A172 (cell line): ENCODE measurements around the gene NDUFA13. TPM values are rescaled to one million over a fixed set of nuclear protein-coding genes. Genes with fewer than 3 reads are reported as not detected.
"Not testable (repeated sequence)": the region's sequence is repeated elsewhere in the genome, so short reads cannot be mapped to it uniquely, and the experiment has no call there.

Experiments used
- DNase-seq: peaks from one replicate; pipeline ENCODE4 v3.0.0-alpha.2; 2015; ENCODE audit warnings: low spot score
- total RNA-seq: library from RNA; depleted of rRNA; stranded (reverse); fragments of >200 nt; shearing (Covaris generic); gene quantifications from 2 replicates; pipeline ENCODE4 v1.2.3, GENCODE V29; 2014; rRNA removed

NDUFA13 gene
- total RNA-seq: 43.2 and 101 TPM in 2 replicates

- peak; percentile 88 for DNase-seq
Measured at GRCh38 chr19:19515642-19516519, at the start of gene NDUFA13. TSS of gene NDUFA13 (plus strand) at chr19:19516225. CDS start at chr19:19516239, 14 bp downstream.

GRCh38 chr19:19468424-19469050 is 47.5 kb upstream of the NDUFA13 start:
- DNase-seq: peak; percentile 51

- no peak for DNase-seq
Measured at GRCh38 chr19:19470579-19470978, 45.4 kb upstream of the NDUFA13 start.

- no peak for DNase-seq
Measured at GRCh38 chr19:19471682-19472081, 44.3 kb upstream of the NDUFA13 start.

- not testable (repeated sequence) for DNase-seq
Measured at GRCh38 chr19:19472106-19472505, 43.9 kb upstream of the NDUFA13 start.

GRCh38 chr19:19475015-19475765 is 40.8 kb upstream of the NDUFA13 start:
- no peak for DNase-seq

GRCh38 chr19:19475849-19476828 is 39.9 kb upstream of the NDUFA13 start:
- no peak for DNase-seq

GRCh38 chr19:19477705-19478383 is 38.2 kb upstream of the NDUFA13 start:
- DNase-seq: no peak

GRCh38 chr19:19480688-19481087 is 35.3 kb upstream of the NDUFA13 start:
- DNase-seq: no peak

GRCh38 chr19:19482809-19483596 is 33.0 kb upstream of the NDUFA13 start:
- DNase-seq: no peak

- no peak for DNase-seq
Measured at GRCh38 chr19:19485161-19485997, 30.6 kb upstream of the NDUFA13 start.

- DNase-seq: no peak
Measured at GRCh38 chr19:19485998-19486290, 30.1 kb upstream of the NDUFA13 start.

- DNase-seq: no peak
Measured at GRCh38 chr19:19486343-19487076, 29.5 kb upstream of the NDUFA13 start.

- DNase-seq: no peak
Measured at GRCh38 chr19:19487077-19487949, 28.7 kb upstream of the NDUFA13 start.

GRCh38 chr19:19487950-19488874 is 27.8 kb upstream of the NDUFA13 start:
- peak; percentile 18 for DNase-seq
